HG02588 (cell line): Measurements from ENCODE around the gene CELSR1.

ENCODE experiments used
- ATAC-seq: cut with Tn5 transposase; IDR thresholded peaks from one replicate; pipeline ENCODE4 v1.9.1; 2021; ENCODE audit warnings: mild to moderate bottlenecking, moderate library complexity; ENCODE audit not compliant: unreplicated experiment

Gene CELSR1

GRCh38 chr22:46576556-46577367 lies 39.3 kb upstream of the CELSR1 start:
- ATAC-seq, result peak; percentile 52

- ATAC-seq, result no peak
Observed at GRCh38 chr22:46575911-46576555, 38.6 kb upstream of the CELSR1 start.

- no peak for ATAC-seq
Observed at GRCh38 chr22:46574993-46575910, 37.8 kb upstream of the CELSR1 start.

GRCh38 chr22:46574438-46574992 lies 37.1 kb upstream of the CELSR1 start:
- no peak for ATAC-seq

GRCh38 chr22:46573781-46574437 lies 36.5 kb upstream of the CELSR1 start:
- ATAC-seq, result no peak

GRCh38 chr22:46572911-46573780 lies 35.7 kb upstream of the CELSR1 start:
- no peak for ATAC-seq

GRCh38 chr22:46571642-46572250 lies 34.3 kb upstream of the CELSR1 start:
- no peak for ATAC-seq

- ATAC-seq, result no peak
Observed at GRCh38 chr22:46569848-46570695, 32.7 kb upstream of the CELSR1 start.

GRCh38 chr22:46569055-46569847 lies 31.8 kb upstream of the CELSR1 start:
- no peak for ATAC-seq

GRCh38 chr22:46568102-46568809 lies 30.8 kb upstream of the CELSR1 start:
- no peak for ATAC-seq

- no peak for ATAC-seq
Observed at GRCh38 chr22:46567471-46567870, 30.1 kb upstream of the CELSR1 start.

GRCh38 chr22:46564084-46564714 lies 26.8 kb upstream of the CELSR1 start:
- no peak for ATAC-seq

- no peak for ATAC-seq
Observed at GRCh38 chr22:46563381-46564083, 26.1 kb upstream of the CELSR1 start.

- ATAC-seq, result no peak
Observed at GRCh38 chr22:46561435-46561905, 24.1 kb upstream of the CELSR1 start.

GRCh38 chr22:46560696-46561295 lies 23.4 kb upstream of the CELSR1 start:
- ATAC-seq, result no peak
